ENCODE measurements around the gene ESYT3.

Gene ESYT3

GRCh38 chr3:138445236-138445635, 10.8 kb downstream of the ESYT3 start (continued):
- no peak for TF ChIP-seq ZNF146 (tag by site-specific recombination; IDR thresholded peaks at IDR 0.05)

- CTCF ChIA-PET, result interaction anchor here (0.7 kb wide), 1 partner anchor 412 kb away, joined by 3 read pairs; no protein-coding TSS in a partner anchor
- no peaks in the 10 kb centered on the region for H3K9me3 ChIP-seq (ENCODE audit: control insufficient read depth, insufficient read depth, low read depth, low read length)
- POLR2A ChIA-PET, result no interaction called here
- H3K36me3 ChIP-seq (ENCODE audit: control insufficient read depth in 2 of 2, insufficient read depth in 1 of 2, low read length in 2 of 2), result no peaks in the 10 kb centered on the region
- no peak overlapping the region for H3K27ac ChIP-seq (ENCODE audit: extremely low read depth, low read depth, low read length)
- H3K4me3 ChIP-seq (ENCODE audit: low read depth, low read length), result no peak overlapping the region
- H3K4me1 ChIP-seq (ENCODE audit: control insufficient read depth, insufficient read depth, low read length), result no peaks in the 10 kb centered on the region
- no peak for TF ChIP-seq ZBTB48 (tag by site-specific recombination; IDR thresholded peaks at IDR 0.05)
- TF ChIP-seq BCL6B (tag by site-specific recombination; IDR thresholded peaks at IDR 0.05), result no peak
- no peak for TF ChIP-seq ZNF513 (tag by site-specific recombination; IDR thresholded peaks at IDR 0.05)
- TF ChIP-seq ZBTB7A (tag by site-specific recombination; IDR thresholded peaks at IDR 0.05; ENCODE audit: low read depth), result no peak
- TF ChIP-seq ZNF623 (tag by site-specific recombination; IDR thresholded peaks at IDR 0.05), result no peak
- TF ChIP-seq ZBTB49 (tag by site-specific recombination; IDR thresholded peaks at IDR 0.05; ENCODE audit: low read depth), result no peak
- TF ChIP-seq ZNF747 (tag by site-specific recombination; IDR thresholded peaks at IDR 0.05), result no peak
- no peak for TF ChIP-seq ZNF341 (tag by site-specific recombination; IDR thresholded peaks at IDR 0.05; ENCODE audit: low read depth)
- TF ChIP-seq GFI1B (tag by site-specific recombination; IDR thresholded peaks at IDR 0.05), result no peak
- TF ChIP-seq REPIN1 (tag by site-specific recombination; IDR thresholded peaks at IDR 0.05; ENCODE audit: low read depth), result no peak
- no peak for TF ChIP-seq ZNF114 (tag by site-specific recombination; IDR thresholded peaks at IDR 0.05)
- TF ChIP-seq FEZF1 (tag by site-specific recombination; IDR thresholded peaks at IDR 0.05), result no peak
- no peak for TF ChIP-seq ZNF621 (tag by site-specific recombination; IDR thresholded peaks at IDR 0.05)
- no peak for TF ChIP-seq ZNF677 (tag by site-specific recombination; IDR thresholded peaks at IDR 0.05)
These were observed 11.2 kb downstream of the ESYT3 start for GRCh38 chr3:138445654-138446053.

GRCh38 chr3:138448631-138449030, 14.2 kb downstream of the ESYT3 start:
- ChIA-PET CTCF (interaction anchor here (0.6 kb wide), 1 partner anchor 31 kb away, joined by 3 read pairs; no protein-coding TSS in a partner anchor), POLR2A (no interaction called here)
- Histone ChIP-seq H3K9me3 (ENCODE audit: control insufficient read depth, insufficient read depth, low read depth, low read length) (no peaks in the 10 kb centered on the region), H3K27ac (ENCODE audit: extremely low read depth, low read depth, low read length) (no peak overlapping the region), H3K36me3 (ENCODE audit: control insufficient read depth in 2 of 2, insufficient read depth in 1 of 2, low read length in 2 of 2) (no peaks in the 10 kb centered on the region), H3K4me1 (ENCODE audit: control insufficient read depth, insufficient read depth, low read length) (no peaks in the 10 kb centered on the region), H3K4me3 (ENCODE audit: low read depth, low read length) (no peak overlapping the region)
- TF ChIP-seq ZNF148 (tag by site-specific recombination; IDR thresholded peaks at IDR 0.05; ENCODE audit: borderline replicate concordance) (no peak), ZNF280D (tag by site-specific recombination; IDR thresholded peaks at IDR 0.05) (no peak), ZNF169 (tag by site-specific recombination; IDR thresholded peaks at IDR 0.05) (no peak), ZNF398 (tag by site-specific recombination; IDR thresholded peaks at IDR 0.05) (no peak), KLF8 (tag by site-specific recombination; IDR thresholded peaks at IDR 0.05) (no peak), ZNF354C (tag by site-specific recombination; IDR thresholded peaks at IDR 0.05; ENCODE audit: borderline replicate concordance, low read depth) (no peak), ZNF426 (tag by site-specific recombination; IDR thresholded peaks at IDR 0.05) (no peak)
